GM03348 (cell line): ENCODE measurements around the gene POFUT2.
"Not testable (repeated sequence)": the region's sequence is repeated elsewhere in the genome, so short reads cannot be mapped to it uniquely, and the experiment has no call there.

Experiments
- DNase-seq: peaks from one replicate; pipeline ENCODE4 v3.0.0; 2012; ENCODE audit warnings: low spot score

POFUT2 gene

DNA sequence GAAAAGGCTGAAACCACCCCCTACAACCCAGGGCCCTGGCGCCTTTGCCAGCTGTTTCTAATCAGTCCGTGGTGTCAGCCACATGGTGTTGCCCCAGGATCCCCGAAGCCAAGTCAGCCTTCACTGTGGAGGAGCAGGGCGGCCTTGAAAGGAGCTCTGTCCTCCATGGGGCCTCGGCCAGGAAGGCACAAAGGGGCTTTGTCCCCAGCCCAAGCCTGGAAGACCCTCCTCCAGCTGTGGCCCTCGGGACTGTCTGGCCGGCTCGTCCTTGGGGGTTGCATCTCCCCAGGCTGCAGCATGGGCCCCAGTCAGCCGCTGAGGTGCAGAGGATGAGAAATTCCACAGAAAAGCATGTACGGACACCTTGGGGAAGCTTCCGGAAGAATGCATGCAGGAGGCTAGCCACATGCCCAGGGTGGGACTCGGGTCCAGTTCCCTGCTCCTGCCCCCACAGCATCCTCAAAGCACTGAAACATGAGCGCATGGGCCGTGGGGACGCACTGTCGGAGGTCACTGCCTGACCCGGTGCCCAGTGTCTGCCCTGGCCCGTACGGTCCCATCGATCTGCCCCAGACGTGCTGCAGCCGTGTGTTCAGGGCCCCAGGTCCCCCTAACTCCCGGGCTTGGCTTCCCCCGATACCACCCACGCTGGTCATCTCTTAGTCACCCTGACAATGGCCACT lies 38.6 kb upstream of the POFUT2 start:
- DNase-seq: peak; percentile 73

DNA sequence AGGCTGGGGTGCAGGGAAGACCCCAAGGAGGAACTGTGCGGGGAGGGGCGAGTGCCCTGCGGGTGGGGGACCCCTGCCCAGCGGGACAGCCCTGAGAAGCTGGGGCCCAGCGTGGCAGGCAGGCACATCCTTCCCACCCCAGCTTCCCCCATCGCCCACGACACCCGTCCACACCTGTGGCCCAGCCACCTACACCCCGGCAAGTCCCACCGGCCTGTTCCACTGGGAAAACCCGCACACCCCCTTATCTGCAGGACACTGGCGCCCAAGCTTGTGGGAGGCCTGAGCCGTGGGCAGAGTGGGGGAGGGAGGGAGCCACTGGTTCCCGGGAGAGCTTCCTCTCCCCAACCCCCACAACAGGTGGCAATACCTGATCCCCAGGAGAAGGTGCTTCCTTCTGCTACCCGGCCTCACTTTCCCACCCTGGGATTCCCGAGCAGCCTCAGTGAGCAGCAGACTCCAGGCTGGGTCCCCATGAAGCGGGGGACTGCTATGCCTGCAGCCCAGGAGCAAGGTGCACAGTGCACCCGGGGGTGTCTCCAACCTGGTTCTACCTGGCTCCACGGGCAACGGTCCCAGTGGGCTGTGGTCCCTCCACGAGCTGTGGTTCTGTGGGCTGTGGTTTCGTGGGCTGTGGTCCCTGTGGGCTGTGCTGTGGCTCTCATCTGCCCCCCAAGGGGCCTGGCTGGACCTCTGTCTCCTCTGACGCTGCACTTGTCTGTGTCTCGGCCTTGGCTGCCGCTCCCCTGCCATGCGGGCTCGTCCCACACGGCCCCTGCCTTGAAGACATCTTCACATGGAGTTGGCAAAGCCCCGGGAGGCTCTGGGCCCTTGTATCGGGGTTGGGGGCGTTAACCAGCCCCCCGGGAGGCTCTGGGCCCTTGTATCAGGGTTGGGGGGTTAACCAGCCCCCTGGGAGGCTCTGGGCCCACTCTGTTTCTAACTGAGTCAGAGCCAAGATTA lies 37.8 kb upstream of the POFUT2 start:
- DNase-seq: no peak

DNA sequence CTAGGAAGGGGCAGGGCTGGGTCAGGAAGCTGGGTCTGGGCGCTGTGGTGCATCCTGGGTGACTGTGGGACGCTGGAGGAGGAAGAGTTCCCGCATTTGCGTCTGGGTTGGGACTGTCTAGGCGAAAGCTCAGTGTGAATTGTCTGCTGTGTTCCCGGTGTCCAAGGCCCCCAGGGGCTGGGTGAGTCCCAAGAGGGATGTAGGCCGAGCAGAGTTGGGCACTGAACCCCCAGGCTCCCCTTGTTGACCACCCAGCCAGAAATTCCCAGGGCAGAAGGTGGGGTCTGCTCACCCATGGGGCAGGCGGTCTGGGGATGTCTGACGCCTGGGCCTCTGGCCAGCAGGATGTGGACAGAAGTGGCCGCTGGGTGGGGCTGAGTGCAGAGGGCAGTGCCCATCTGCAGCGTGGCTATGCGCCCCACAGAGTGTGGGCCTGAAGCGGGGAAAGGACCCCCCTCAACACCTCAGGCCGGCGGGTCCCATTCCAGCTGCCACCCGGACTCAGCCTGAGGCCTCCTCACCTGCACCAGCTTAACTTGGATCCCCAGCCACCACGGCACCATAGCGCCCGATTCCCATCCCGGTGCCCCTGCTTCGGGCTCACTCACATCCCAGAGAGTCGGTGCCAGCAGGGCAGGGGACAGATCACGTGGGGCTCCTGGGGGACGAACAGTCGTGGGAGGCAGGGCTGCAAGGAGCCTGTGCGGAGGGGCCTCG lies 37.0 kb upstream of the POFUT2 start:
- DNase-seq: no peak

DNA sequence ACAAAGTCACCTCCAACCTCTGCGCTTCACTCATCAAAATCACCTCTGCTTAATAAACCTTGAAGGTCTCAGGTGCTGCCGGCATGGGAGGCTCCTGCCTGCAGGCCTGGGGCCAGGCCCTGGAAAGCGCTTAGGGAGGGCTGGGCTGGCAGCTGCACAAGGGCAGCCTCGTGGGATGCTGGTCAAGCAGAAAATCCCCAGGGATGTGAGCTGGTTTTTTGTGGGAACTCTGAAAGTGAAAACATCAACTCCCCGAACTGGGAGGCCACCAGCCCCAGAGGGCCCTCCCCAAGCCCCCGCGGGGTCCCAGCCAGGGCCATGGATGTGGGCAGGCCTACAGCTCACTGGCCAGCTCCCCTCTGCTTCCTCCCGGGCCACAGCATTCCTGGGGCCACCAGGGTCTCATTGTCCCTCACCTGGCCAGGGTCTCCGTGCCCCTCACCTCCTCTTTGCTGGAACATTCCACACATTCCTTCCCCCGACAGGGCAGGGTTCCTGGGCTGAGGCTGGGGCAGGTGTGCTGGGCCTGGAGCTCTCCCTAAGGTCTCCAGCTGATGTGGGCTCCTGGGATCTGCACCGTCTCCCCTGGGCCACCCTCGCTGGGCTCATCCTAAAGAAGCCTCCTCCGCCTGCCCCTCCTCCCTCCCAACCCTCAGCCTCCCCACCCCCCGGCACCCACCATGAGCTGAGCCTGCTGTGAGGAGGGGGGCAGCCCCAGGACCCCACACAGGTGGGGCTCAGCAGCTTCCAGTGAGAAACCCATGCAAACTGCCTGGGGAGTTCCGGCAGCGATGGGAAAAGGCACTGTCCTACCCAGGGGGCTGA lies 36.0 kb upstream of the POFUT2 start:
- no peak for DNase-seq

DNA sequence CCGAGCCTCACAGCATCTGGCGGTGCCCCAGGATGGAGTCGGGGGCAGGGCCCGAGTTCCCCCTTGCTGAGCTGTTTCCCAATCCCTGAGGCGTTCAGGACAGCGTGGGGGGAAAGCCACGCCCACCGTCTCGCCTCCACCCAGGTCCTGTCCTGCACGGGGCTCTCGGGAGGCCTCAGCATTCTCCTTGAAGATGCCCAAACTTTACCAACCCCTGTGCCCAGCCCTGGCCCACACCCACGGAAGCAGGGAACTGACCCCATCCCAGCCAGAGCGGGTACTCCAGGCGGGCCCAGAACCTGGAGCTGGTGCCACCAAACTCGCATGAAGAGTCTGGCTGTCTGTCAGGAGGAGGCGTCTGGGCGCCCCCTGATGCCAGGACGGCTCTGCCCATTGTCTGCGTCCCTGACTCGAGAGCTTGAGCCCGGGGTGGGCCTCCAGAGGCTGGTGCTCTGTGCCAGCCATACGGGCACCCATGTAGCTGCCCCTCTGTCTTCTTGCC lies 35.3 kb upstream of the POFUT2 start:
- no peak for DNase-seq

DNA sequence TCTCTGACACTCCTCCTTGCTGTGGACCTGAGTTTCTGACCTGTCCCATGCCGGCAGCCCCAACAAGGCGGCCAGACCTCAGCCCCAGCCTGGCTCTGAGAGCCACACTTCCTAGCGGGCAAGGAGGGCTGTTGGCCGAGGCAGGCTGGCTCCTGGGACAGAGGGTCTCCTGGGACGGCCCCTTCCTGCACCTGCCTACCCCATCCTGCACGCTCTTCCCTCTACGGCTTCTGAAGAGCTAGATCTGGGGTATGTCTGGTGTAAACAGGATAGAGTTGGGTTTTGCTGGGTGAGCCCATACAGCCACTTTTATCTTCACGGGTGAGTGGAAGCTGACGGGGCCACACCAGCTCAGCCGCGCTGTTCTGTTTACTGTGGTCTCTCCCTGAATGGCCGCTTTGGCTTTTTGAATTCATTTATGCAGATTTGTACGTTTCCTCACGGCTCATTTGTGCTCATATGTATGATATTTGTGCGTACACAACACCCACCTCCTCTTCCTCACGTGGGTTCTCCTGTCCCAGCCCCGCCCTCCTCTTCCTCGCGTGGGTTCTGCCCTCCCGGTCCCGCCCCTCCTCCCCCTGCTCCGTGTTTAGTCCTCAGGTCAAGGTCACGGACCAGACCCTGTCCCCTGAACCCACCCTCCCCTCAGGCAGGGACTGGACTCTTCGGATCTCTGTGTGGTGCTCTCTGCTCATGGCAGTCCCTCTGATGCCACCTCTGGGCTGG lies 34.7 kb upstream of the POFUT2 start:
- DNase-seq: no peak

DNA sequence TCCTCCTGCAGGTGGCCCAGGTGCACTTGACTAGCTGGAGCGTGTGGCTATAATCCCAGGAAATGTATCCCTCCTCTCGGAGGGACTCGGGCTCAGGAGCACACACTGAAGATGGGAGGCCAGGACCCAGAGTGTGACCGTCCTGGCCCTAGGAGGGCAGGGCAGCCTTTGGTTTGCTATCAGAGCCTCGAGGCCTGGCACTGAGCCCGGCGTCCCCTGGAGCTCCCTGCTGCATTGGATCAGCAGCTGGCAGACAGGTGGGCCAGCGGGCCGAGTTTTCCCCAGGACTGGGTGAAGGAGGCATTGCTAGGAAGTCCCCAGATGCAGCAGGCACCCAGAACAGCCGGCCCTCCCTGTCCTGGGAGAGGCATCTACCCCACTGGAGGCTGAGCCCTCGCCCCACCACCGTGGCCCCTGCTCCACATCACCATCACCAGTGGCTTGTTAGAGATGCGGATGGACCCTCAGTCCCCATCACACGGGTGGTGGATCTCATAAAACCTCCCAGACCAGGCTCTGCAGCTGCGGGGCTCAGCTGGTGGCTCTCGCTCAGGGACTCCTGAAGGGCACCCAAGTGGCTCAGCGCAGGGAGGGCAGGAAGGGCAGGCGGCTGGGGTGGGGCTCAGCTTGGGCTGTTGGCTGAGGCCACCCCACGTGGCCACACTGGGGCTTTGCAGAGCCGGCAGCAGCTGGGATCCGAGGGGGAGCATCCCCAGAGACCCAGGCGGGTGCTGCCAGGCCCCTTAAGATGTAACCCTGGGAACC lies 32.7 kb upstream of the POFUT2 start:
- no peak for DNase-seq

DNA sequence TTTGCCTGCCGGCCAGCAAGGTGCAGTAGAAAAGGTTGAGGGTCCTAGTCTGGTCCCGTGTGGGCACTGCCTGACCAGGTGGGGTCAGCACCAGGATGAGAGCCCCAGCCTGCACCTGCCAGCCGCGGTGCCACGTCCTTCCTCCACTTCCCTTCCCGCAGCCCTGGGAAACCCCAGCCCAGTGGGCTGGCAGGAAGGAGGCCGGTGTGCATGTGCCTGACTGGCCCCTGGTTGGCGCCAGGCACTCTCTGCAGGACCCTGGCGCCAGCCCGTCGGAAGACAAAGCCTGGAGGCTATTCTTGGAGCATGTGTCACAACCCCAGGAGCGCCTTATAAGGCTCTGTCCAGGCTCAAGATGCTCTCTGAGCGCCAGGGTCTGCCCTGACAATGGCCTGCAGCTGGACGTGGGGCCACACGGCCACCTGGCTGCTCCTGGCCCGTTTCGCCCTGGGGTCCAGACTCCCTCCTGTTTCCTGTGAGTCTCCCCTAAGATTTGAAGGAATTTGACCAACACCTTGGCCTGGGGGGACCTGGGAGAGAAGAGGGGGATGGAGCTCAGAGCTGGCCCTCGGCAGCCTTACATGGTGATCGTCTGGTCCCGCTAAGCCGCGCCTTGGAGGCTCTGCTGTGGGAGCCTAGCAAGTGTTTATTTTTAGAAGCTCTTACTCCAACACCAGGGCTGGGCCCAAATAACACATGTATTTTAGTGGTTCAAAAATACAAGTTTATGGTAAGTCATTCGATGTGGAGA lies 31.9 kb upstream of the POFUT2 start:
- no peak for DNase-seq

DNA sequence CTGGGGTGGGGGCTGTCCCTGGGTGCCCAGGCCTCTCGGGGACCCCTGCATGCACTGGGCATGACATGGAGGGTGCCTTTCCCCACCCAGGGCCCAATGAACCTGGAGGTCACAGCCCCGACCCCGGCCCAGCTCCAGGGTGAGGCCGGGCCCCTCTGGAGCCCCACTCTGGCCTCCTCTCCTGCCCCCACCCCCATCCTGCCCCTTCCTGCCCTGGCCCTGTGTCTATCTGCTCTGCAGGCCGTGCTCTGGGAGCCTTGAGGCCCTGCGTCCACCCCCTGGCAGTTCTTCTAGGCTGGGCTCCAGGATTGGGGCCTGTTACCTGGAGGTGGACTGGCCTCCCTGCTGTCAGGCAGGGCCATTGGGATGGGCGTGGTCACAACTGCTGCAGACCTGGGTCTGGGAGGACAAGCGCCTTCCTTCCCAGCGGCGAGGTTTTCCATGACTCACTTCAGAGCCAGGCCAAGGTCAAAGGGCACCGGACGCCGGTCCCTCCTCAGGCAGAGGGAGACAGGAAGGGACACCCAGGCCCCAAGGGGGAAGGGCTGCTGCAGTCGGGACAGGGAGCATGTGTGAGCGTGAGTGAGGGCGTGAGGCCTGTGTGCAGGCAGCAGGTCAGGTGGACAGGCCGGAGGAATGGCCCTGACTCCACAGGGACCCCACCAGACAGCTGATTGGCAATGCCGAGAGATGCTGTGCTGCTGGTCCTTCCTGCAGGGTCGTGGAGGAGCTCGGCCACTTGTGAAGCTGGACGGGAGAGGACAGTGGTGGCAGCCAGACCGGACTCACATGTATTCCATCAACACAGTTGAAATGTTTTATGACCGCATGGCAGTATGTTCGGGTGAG lies 31.1 kb upstream of the POFUT2 start:
- DNase-seq: no peak

DNA sequence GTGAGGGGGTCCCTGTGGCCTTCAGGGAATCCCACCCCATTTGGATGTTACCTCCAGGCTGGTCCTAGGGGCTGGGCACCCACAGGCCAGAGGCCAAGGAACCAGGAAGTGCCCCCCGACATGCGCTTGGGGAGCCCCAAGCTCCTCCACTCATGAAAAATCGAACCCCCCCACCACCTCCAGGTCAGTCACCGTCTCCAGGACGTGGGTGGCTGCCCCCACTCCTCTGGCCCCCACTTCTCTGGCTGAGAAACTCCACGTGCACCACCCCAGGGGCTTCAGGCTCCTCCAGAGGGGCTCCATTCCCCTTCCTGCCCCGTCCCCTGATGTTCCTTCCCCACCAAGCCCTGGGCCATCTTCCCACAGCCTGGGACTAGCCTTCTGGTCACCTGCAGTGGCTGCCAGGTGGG lies 30.5 kb upstream of the POFUT2 start:
- DNase-seq: no peak

DNA sequence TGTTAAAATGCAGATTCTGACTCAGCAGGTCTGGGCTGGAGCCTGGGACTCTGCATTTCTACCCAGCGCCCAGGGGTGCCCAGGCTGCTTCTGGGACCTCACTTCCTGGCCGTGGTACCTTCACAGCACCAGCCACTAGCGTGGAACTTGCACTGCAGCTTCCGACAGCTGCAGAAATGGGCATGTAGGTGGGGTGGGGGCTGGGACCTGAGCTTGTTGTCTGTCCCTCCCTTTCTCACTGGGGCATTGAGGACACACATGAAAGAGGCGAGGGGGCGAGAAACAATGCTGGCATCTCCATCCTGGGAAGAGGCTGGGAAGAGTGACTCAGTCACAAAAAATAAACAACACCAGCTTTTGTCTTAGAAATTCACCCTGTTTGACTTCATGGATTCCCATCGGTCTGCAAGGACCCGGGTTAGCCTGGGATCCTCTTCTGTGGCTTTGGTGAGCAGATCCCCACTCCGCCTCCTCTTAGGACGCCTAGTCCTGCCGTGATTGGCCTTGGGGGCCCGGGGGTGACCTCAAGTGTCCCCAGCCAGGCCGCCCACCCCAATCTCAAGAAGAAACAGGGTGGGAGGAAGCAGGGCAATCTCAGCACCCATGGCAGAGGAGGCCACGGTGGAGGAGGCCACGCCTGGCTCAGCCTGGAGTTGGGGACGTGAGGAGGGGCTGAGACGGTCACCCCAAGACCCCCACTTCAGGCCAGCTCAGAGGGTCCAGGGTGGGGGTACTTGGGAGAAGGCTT lies 29.9 kb upstream of the POFUT2 start:
- peak; percentile 72 for DNase-seq

DNA sequence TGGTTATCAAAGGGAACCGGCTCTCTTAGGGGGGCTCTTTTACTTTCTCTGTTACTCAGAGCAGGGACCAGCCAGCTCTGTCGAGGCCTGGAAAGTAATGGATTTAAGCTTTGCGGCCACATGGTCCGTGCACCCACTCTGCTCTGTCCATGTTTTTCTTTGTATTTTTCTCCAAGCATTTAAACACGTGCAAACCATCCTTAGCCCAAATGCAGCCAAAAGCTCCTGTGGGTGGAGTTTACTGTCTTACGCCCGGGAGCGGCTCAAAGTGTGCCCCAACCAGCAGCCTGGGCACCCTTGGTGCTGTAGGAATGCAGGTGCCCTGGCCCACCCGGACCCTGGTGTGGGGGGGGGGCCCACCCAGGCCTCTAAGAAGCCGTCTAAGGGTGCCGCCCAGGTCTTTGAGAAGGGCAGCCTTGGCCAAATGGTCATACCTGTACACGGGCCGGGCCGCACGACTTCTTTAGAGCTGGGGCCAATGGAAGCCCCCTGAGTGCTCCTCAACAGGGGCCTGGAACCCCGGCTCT lies 29.2 kb upstream of the POFUT2 start:
- DNase-seq: no peak

DNA sequence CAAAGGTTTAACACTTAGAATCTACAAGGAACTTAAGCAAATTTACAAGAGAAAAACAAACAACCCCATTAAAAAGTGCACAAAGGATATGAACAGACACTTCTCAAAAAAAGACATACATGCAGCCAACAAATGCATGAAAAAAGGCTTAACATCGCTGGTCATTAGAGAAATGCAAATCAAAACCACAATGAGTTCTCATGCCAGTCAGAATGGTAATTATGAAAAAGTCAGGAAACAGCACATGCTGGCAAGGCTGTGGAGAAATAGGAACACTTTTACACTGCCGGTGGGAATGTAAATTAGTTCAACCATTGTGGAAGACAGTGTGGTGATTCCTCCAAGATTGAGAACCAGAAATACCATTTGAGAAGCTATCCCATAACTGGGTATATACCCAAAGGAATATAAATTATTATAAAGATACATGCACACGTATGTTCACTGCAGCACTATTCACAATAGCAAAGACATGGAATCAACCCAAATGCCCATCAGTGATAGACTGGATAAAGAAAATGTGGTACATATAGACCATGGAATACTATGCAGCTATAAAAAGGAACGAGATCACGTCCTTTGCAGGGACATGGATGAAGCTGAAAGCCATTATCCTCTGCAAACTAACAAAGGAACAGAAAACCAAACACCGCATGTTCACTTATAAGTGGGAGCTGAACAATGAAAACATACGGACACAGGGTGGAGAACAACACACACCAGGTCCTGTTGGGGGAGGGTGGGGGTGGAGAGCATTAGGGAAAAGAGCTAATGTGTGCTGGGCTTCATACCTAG lies 28.2 kb upstream of the POFUT2 start:
- not testable (repeated sequence) for DNase-seq

DNA sequence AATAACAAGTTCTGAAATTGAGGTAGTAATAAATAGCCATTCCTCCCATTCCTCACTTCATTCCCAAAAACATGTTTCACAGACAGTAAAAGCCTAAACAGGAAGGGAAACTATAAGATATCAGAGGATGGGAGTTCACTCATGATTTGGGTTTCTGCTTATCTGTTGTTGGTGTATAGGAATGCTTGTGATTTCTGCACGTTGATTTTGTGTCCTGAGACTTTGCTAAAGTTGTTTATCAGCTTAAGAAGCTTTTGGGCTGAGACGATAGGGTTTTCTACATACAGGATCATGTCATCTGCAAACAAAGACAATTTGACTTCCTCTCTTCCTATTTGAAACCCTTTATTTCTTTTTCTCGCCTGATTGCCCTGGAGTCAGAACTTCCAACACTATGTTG lies 26.0 kb upstream of the POFUT2 start:
- DNase-seq: no peak

DNA sequence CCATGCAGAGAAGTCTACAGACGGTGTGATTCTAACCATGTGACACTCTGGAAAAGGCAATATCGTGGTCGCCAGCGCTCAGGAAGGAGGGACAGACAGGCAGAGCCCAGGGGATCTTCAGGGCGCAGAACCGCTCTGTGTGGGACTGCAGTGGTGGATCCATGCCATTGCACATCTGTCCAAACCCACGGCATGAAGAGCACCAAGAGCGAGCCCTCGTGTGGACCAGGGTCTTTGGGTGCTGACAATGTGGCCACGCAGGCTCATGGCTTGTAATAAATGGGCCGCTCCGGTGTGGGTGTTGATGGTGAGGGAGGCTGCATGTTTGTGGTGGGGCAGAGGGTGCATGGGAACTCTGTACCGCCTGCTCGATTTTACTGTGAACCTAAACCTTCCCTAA lies 25.3 kb upstream of the POFUT2 start:
- DNase-seq: no peak

DNA sequence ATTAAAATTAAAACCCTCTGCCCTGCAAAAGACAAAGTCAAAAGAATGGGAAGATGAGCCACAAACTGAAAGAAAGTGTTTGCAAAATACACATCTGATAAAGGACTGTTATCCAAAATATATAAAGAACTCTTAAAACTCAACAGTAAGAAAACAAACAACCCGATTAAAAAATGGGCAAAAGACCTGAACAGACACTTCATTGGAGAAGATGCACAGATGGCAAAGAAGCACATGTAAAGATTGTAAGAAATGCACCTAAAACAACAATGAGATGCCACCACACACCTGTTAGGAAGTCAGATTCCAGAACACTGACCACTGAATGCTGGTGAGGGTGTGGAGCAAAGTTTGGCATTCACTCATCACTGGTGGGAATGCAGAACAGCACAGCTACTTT lies 24.6 kb upstream of the POFUT2 start:
- no peak for DNase-seq

DNA sequence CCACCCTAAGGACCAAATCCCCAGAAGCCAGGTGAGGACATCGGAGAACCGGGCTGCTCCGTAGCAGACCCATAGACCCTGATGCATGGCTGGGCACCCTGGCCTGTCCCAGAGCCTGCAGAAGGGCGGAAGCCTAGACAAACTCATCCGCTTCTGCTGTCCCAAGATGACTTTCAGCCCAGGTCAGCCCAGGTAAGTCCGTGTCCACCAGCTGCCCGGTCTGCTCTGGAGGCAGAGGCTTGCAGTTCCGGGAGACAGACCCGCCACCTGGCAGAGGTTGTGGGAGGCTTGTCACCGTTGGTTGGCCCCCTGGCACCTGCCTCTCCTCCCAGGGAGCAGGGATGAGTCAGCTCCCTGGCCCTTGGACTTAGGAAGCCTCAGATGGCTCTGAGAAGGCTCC lies 22.8 kb upstream of the POFUT2 start:
- no peak for DNase-seq
